ENCODE results near the gene SKIC2. TPM values are rescaled to one million over a fixed set of nuclear protein-coding genes. Genes with fewer than 3 reads are reported as not detected.
"Not testable (repeated sequence)": the region's sequence is repeated elsewhere in the genome, so short reads cannot be mapped to it uniquely, and the experiment has no call there.

Gene SKIC2
- polyA plus RNA-seq, 4 donors: 41.1 to 51.1 (median 44.7) TPM

GRCh38 chr6:32002546-32003268, 43.7 kb downstream of the SKIC2 start:
- not testable (repeated sequence) for DNase-seq (ENCODE audit: low read depth in 4 of 4, low spot score in 3 of 4)

GRCh38 chr6:32003301-32003700, 44.3 kb downstream of the SKIC2 start:
- not testable (repeated sequence) for DNase-seq (ENCODE audit: low read depth in 4 of 4, low spot score in 3 of 4)

GRCh38 chr6:32004393-32004792, 45.4 kb downstream of the SKIC2 start:
- not testable (repeated sequence) for DNase-seq (ENCODE audit: low read depth in 4 of 4, low spot score in 3 of 4)

GRCh38 chr6:32004864-32005537, 46.0 kb downstream of the SKIC2 start:
- DNase-seq (ENCODE audit: low read depth in 4 of 4, low spot score in 3 of 4): not testable (repeated sequence)

DNA sequence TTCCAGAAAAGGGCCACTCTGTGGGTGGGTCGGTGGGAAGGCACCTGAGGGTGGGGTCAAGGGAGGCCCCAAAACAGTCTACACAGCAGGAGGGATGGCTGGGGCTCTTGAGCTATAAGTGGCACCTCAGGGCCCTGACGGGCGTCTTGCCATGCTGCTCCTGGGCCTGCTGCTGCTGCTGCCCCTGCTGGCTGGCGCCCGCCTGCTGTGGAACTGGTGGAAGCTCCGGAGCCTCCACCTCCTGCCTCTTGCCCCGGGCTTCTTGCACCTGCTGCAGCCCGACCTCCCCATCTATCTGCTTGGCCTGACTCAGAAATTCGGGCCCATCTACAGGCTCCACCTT, 46.5 kb downstream of the SKIC2 start:
- not testable (repeated sequence) for DNase-seq (ENCODE audit: low read depth in 4 of 4, low spot score in 3 of 4)

GRCh38 chr6:32005991-32006529, 47.1 kb downstream of the SKIC2 start:
- not testable (repeated sequence) for DNase-seq (ENCODE audit: low read depth in 4 of 4, low spot score in 3 of 4)

DNA sequence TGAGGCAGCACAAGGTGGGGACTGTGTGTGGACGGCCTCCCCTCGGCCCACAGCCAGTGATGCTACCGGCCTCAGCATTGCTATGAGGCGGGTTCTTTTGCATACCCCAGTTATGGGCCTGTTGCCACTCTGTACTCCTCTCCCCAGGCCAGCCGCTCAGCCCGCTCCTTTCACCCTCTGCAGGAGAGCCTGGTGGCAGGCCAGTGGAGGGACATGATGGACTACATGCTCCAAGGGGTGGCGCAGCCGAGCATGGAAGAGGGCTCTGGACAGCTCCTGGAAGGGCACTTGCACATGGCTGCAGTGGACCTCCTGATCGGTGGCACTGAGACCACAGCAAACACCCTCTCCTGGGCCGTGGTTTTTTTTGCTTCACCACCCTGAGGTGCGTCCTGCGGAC, 48.1 kb downstream of the SKIC2 start:
- DNase-seq (ENCODE audit: low read depth in 4 of 4, low spot score in 3 of 4): not testable (repeated sequence)

DNA sequence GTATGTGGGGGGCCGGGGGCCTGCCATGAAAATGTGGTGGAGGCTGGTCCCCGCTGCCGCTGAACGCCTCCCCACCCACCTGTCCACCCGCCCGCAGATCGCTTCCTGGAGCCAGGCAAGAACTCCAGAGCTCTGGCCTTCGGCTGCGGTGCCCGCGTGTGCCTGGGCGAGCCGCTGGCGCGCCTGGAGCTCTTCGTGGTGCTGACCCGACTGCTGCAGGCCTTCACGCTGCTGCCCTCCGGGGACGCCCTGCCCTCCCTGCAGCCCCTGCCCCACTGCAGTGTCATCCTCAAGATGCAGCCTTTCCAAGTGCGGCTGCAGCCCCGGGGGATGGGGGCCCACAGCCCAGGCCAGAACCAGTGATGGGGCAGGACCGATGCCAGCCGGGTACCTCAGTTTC, 49.1 kb downstream of the SKIC2 start:
- DNase-seq (ENCODE audit: low read depth in 4 of 4, low spot score in 3 of 4): not testable (repeated sequence)

DNA sequence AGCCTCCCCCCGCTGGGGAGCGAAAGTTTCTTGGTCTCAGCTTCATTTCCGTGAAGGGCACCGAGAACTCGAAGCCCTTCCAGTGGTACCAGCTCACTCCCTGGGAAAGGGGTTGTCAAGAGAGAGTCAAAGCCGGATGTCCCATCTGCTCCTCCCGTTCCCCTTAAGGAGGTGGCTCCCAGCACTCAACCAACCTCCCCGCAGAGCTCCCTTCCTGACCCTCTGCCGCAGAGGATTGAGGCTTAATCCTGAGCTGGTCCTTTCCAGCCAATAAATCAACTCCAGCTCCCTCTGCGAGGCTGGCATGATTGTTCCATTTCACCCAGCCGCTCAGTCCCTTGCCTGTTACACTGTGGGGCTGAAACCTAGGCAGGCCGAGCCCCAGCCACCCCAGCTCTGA, 49.6 kb downstream of the SKIC2 start:
- DNase-seq (ENCODE audit: low read depth in 4 of 4, low spot score in 3 of 4): not testable (repeated sequence)

DNA sequence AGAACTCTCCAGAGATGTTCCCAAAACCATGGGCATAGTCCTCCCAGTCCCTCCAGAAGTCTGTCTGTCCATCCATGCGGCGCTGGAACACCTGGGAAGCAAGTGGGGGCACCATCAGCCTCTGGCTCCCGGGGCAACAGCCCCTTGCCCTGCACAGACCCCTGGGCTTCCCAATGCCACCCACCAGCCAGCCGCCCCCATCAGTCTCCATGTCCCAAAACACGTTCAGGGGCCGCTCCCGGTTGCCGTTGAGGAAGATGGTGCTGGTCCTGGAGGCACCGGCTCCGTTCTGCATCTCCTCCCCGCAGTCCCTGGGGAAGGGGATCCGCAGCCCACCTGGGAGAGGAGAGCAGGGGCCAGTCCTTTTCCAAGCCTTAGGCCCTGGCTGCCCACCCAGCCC, 50.6 kb downstream of the SKIC2 start:
- DNase-seq (ENCODE audit: low read depth in 4 of 4, low spot score in 3 of 4): not testable (repeated sequence)

DNA sequence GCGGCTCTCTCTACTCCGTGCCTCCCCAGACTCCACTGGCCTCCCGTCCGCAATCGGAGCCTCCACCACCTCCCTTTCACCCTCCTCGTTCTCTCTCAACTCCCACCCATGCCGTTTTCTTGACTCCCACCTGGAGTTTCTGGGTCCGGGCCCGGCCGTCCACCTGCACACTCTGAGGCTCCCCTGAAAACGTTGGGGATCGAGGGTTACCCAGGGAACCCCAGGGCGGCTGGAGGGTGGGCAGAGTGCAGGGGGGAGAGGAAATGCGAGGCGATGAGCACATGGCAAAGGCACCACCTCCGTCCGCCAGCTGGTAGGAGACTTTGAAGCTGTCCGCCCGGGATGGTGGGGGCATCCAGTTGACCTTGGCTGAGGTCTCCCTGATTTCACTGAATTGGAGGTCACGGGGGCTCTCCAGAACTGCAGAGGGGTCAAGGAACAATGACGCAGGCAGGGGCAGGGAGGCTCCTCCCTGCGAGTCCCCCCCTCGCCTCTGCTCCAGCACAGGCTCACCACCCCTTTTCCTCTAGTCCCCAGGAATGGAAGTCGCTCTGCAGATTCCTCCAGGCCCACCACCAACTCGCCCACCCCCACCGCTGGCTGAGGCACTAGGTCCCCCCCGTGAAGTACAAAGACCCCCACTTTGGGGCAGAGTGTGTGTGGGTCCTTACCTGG, 52.0 kb downstream of the SKIC2 start:
- not testable (repeated sequence) for DNase-seq (ENCODE audit: low read depth in 4 of 4, low spot score in 3 of 4)

DNA sequence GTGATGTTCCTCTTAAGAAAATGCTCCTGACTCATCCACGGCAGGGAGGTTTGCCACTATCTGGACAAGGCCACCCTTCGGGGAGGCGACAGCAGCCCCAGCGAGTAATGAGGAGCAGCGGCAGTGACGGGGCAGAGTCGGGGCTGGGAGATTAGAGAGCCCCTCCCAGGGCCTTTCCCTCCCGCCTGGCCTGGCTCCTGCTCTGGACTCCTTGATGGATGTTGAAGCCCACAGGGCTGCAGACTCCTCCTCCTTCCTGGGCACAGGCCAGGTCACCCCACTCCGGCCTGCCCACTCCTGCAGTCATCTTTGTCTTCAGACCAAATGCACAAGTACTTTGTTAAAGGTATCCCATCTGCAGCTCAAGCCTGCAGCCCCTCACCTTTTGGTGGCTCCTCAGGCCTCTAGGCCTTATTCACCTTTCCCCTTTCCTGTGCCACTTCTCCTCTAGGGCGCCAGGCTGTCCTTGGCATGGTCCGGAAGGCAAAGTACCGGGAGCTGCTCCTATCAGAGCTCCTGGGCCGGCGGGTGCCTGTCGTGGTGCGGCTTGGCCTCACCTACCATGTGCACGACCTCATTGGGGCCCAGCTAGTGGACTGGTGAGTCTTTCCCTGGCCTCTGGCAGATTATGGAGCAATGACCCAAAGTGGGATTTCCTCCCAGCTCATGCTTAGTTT, 54.1 kb downstream of the SKIC2 start:
- DNase-seq (ENCODE audit: low read depth in 4 of 4, low spot score in 3 of 4): not testable (repeated sequence)

GRCh38 chr6:32013738-32014137, 54.8 kb downstream of the SKIC2 start:
- DNase-seq (ENCODE audit: low read depth in 4 of 4, low spot score in 3 of 4): not testable (repeated sequence)

- DNase-seq (ENCODE audit: low read depth in 4 of 4, low spot score in 3 of 4): not testable (repeated sequence)
These were observed 55.6 kb downstream of the SKIC2 start, which contains the start of gene C4B for GRCh38 chr6:32014547-32014946. TSS of gene C4B (plus strand) at chr6:32014795. CDS start at chr6:32014846, 51 bp downstream.

Other genes with a start within 250 kb of the SKIC2 start
- gene LY6G6D, start 243.8 kb upstream of the SKIC2 start, polyA plus RNA-seq (ENCODE audit: insufficient read length in 4 of 4): under 1 TPM in 1 of 4 donors, not detected in 3; 0.82 TPM
- under 1 TPM in 3 of 4 donors, not detected in 1; 0.28 to 0.43 (median 0.40) TPM for gene LY6G6C, start 237.4 kb upstream of the SKIC2 start, polyA plus RNA-seq (ENCODE audit: insufficient read length in 4 of 4)
- 1 to 10 TPM in 3 of 4 donors, under 1 TPM in 1; 0.96 to 3.8 (median 1.2) TPM for gene MPIG6B, start 235.8 kb upstream of the SKIC2 start, polyA plus RNA-seq (ENCODE audit: insufficient read length in 4 of 4)
- 100 to 1,000 TPM; 148 to 230 (median 168) TPM for gene DDAH2, start 229.9 kb upstream of the SKIC2 start, polyA plus RNA-seq (ENCODE audit: insufficient read length in 4 of 4)
- 100 to 1,000 TPM; 290 to 327 (median 297) TPM for gene CLIC1, start 222.6 kb upstream of the SKIC2 start, polyA plus RNA-seq (ENCODE audit: insufficient read length in 4 of 4)
- 10 to 100 TPM; 18.3 to 25.7 (median 20.5) TPM for gene MSH5, start 219.2 kb upstream of the SKIC2 start, polyA plus RNA-seq (ENCODE audit: insufficient read length in 4 of 4)
- 1 to 10 TPM; 2.7 to 9.2 (median 5.6) TPM for gene SAPCD1, start 196.5 kb upstream of the SKIC2 start, polyA plus RNA-seq (ENCODE audit: insufficient read length in 4 of 4)
- 10 to 100 TPM in 1 of 4 donors, 1 to 10 TPM in 3; 7.1 to 10.4 (median 8.7) TPM for gene VWA7, start 181.8 kb upstream of the SKIC2 start, polyA plus RNA-seq (ENCODE audit: insufficient read length in 4 of 4)
- gene VARS1, start 163.4 kb upstream of the SKIC2 start, polyA plus RNA-seq (ENCODE audit: insufficient read length in 4 of 4): 10 to 100 TPM; 56.8 to 59.8 (median 59.0) TPM
- 10 to 100 TPM; 82.9 to 92.5 (median 84.0) TPM for gene LSM2, start 152.2 kb upstream of the SKIC2 start, polyA plus RNA-seq (ENCODE audit: insufficient read length in 4 of 4)
- gene HSPA1L, start 143.9 kb upstream of the SKIC2 start, polyA plus RNA-seq (ENCODE audit: insufficient read length in 4 of 4): 1 to 10 TPM; 3.8 to 4.8 (median 4.0) TPM
- gene HSPA1A, start 143.6 kb upstream of the SKIC2 start, polyA plus RNA-seq (ENCODE audit: insufficient read length in 4 of 4): 100 to 1,000 TPM in 2 of 4 donors, 10 to 100 TPM in 2; 93.4 to 143 (median 105) TPM
- 100 to 1,000 TPM; 106 to 189 (median 147) TPM for gene HSPA1B, start 131.4 kb upstream of the SKIC2 start, polyA plus RNA-seq (ENCODE audit: insufficient read length in 4 of 4)
- 10 to 100 TPM; 76.5 to 91.2 (median 76.6) TPM for gene NEU1, start 96.4 kb upstream of the SKIC2 start, polyA plus RNA-seq (ENCODE audit: insufficient read length in 4 of 4)
- gene SLC44A4, start 80.2 kb upstream of the SKIC2 start, polyA plus RNA-seq (ENCODE audit: insufficient read length in 4 of 4): 10 to 100 TPM; 44.2 to 55.2 (median 44.7) TPM
- 10 to 100 TPM; 71.6 to 88.6 (median 77.8) TPM for gene EHMT2, start 61.5 kb upstream of the SKIC2 start, polyA plus RNA-seq (ENCODE audit: insufficient read length in 4 of 4)
- 10 to 100 TPM; 21.6 to 27.7 (median 23.0) TPM for gene ZBTB12, start 57.1 kb upstream of the SKIC2 start, polyA plus RNA-seq (ENCODE audit: insufficient read length in 4 of 4)
- 1 to 10 TPM; 3.6 to 5.6 (median 4.3) TPM for gene C2, start 31.5 kb upstream of the SKIC2 start, polyA plus RNA-seq (ENCODE audit: insufficient read length in 4 of 4)
- gene CFB, start 13.1 kb upstream of the SKIC2 start, polyA plus RNA-seq (ENCODE audit: insufficient read length in 4 of 4): 10 to 100 TPM in 1 of 4 donors, 1 to 10 TPM in 3; 5.0 to 20.8 (median 6.1) TPM
- gene NELFE, start 204 bp upstream of the SKIC2 start, polyA plus RNA-seq (ENCODE audit: insufficient read length in 4 of 4): 100 to 1,000 TPM in 1 of 4 donors, 10 to 100 TPM in 3; 88.2 to 102 (median 92.2) TPM
- 10 to 100 TPM; 28.9 to 30.7 (median 29.5) TPM for gene DXO, start 13.0 kb downstream of the SKIC2 start, polyA plus RNA-seq (ENCODE audit: insufficient read length in 4 of 4)
- 10 to 100 TPM; 11.1 to 23.7 (median 14.7) TPM for gene C4A, start 22.9 kb downstream of the SKIC2 start, polyA plus RNA-seq (ENCODE audit: insufficient read length in 4 of 4)
- gene C4B, start 55.6 kb downstream of the SKIC2 start, polyA plus RNA-seq (ENCODE audit: insufficient read length in 4 of 4): 10 to 100 TPM; 13.1 to 21.4 (median 17.3) TPM
- 1 to 10 TPM in 1 of 4 donors, under 1 TPM in 3; 0.27 to 1.2 (median 0.95) TPM for gene CYP21A2, start 79.2 kb downstream of the SKIC2 start, polyA plus RNA-seq (ENCODE audit: insufficient read length in 4 of 4)
- gene TNXB, start 150.2 kb downstream of the SKIC2 start, polyA plus RNA-seq (ENCODE audit: insufficient read length in 4 of 4): 10 to 100 TPM in 1 of 4 donors, 1 to 10 TPM in 3; 3.2 to 11.2 (median 5.0) TPM
- gene ATF6B, start 169.1 kb downstream of the SKIC2 start, polyA plus RNA-seq (ENCODE audit: insufficient read length in 4 of 4): 100 to 1,000 TPM in 3 of 4 donors, 10 to 100 TPM in 1; 98.3 to 104 (median 101) TPM
- gene FKBPL, start 171.1 kb downstream of the SKIC2 start, polyA plus RNA-seq (ENCODE audit: insufficient read length in 4 of 4): 1 to 10 TPM; 6.4 to 7.9 (median 7.4) TPM
- gene PRRT1, start 192.8 kb downstream of the SKIC2 start, polyA plus RNA-seq (ENCODE audit: insufficient read length in 4 of 4): 1 to 10 TPM; 2.6 to 4.0 (median 3.2) TPM
- gene PPT2, start 195.0 kb downstream of the SKIC2 start, polyA plus RNA-seq (ENCODE audit: insufficient read length in 4 of 4): 10 to 100 TPM; 33.8 to 39.2 (median 34.8) TPM
- gene EGFL8, start 205.4 kb downstream of the SKIC2 start, polyA plus RNA-seq (ENCODE audit: insufficient read length in 4 of 4): 10 to 100 TPM; 24.6 to 31.6 (median 27.0) TPM
- 100 to 1,000 TPM; 103 to 116 (median 108) TPM for gene AGPAT1, start 216.9 kb downstream of the SKIC2 start, polyA plus RNA-seq (ENCODE audit: insufficient read length in 4 of 4)
- 100 to 1,000 TPM; 104 to 122 (median 109) TPM for gene RNF5, start 219.2 kb downstream of the SKIC2 start, polyA plus RNA-seq (ENCODE audit: insufficient read length in 4 of 4)
- gene AGER, start 225.1 kb downstream of the SKIC2 start, polyA plus RNA-seq (ENCODE audit: insufficient read length in 4 of 4): 10 to 100 TPM; 15.9 to 26.6 (median 19.7) TPM
- 100 to 1,000 TPM; 171 to 198 (median 176) TPM for gene PBX2, start 231.0 kb downstream of the SKIC2 start, polyA plus RNA-seq (ENCODE audit: insufficient read length in 4 of 4)
- 10 to 100 TPM in 3 of 4 donors, 1 to 10 TPM in 1; 9.9 to 12.9 (median 10.8) TPM for gene GPSM3, start 233.5 kb downstream of the SKIC2 start, polyA plus RNA-seq (ENCODE audit: insufficient read length in 4 of 4)